Renal pelvis (tissue), 4 donors: ENCODE data around the gene GTF2IRD1. TPM values are rescaled to one million over a fixed set of nuclear protein-coding genes. Genes with fewer than 3 reads are reported as not detected.
"Not testable (repeated sequence)": the region's sequence is repeated elsewhere in the genome, so short reads cannot be mapped to it uniquely, and the experiment has no call there.

Experiments used
- DNase-seq: peaks from one replicate; pipeline ENCODE4 v3.0.0-alpha.2; 2013
- polyA plus RNA-seq, 3 donors: library from polyadenylated mRNA; unstranded; fragments of 120-200 nt; gene quantifications; one replicate each; pipeline ENCODE4 v1.2.1, GENCODE V29; 2013; ENCODE audit not compliant: insufficient read length in 3 of 3

The GTF2IRD1 gene
- polyA plus RNA-seq, 3 donors: 51.5 to 56.0 (median 55.9) TPM

DNA sequence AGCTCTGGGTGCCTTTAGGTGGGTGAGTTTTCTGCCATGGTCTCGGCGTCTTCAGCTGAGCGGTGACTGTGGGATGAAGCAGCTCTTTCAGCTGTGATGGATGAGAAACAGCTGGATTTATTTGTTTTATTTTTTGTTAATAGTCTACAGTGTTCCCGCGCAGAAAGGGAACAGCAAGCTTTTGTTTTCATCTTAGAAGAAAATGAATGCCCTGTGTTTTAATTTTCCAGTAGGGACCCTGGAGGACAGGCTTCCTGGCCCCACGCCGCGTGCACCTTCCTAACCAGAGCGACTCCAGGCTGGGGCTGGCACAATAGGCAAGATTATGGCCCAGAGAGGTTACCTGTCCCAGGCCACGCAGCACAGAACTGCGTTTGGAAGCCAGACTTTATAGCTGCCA is 57.6 kb downstream of the GTF2IRD1 start:
- DNase-seq: no peak

DNA sequence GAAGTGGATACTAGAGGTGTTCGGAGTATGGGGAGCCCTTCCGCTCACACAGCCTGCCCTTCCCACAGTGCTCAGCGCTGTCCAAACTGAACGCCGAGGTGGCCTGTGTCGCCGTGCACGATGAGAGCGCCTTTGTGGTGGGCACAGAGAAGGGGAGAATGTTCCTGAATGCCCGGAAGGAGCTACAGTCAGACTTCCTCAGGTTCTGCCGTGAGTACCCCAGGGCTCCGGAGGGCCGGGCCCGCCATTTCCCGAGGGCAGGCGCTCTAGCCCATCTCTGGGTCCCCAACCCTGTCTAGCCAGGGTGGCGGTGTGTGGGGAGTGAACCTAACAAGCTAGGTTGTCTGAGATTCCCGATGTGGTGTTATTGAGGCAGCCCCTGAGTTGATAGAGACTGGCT is 59.1 kb downstream of the GTF2IRD1 start:
- DNase-seq: no peak

DNA sequence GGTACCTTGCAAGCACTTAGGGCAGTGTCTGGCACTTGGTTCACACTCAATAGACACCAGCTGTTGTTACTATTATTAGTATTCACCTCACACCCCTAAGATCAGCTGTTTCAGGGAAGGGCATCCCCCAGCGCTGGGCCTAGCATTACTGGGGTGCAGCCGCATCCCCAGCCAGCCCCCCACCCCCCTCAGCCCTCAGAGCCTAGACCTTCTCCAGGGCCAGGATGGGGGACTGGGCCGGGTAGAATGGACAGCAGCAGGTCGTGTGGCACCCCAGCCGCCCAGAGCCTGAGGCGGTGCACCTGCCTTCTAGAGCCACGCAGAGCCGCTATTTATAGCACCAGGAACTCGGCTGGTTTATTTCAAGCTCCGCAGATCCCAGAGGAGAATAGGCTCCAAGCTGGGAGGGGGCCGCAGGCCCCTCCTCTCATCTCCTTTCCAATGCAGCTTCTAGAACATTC is 60.5 kb downstream of the GTF2IRD1 start:
- no peak for DNase-seq

DNA sequence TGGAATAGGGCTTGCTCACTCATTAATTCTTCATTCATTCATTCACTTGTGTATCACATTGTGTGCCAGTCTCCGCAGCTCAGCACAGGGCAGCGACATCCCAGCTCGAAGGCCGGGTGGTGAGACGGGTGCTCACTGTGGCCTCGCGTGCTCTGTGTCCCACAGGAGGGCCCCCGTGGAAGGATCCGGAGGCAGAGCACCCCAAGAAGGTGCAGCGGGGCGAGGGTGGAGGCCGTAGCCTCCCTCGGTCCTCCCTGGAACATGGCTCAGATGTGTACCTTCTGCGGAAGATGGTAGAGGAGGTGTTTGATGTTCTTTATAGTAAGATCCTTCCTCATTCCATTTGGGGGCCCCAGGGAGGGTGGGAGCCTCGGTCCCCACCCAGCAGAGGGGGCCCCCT is 61.6 kb downstream of the GTF2IRD1 start:
- DNase-seq: no peak

DNA sequence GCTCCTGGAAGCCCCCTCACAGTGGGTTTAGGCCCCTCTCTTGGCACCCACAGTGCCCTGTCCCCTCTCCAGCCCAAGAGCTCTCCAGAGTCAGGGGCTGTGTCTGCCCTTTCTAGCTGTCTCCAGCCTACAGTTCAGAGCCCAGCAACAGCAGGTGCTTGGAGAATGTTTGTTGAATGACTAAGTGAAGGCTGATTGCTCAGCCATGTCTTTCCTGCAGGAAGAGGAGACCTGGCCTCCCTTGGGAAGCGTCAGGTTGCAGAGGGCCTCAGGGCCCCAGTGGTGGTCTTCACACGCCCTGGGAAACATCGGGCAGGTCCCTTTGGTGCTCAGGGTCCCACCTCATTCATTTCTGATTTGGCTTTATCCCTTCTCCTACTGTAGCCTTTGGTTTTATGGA is 62.5 kb downstream of the GTF2IRD1 start:
- DNase-seq: no peak

DNA sequence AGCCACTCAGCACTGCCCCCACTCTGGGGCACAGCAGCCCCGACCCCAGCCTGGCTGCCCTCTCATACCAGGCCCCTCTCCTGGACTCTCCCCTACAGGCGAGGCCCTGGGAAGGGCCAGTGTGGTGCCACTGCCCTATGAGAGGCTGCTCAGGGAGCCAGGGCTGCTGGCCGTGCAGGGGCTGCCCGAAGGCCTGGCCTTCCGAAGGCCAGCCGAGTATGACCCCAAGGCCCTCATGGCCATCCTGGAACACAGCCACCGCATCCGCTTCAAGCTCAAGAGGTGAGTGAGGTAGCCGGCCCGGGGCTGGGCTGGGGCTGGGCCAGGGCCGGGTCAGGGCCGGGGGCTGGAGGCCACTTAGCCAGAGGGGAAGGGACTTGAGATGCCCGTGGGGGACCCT is 64.3 kb downstream of the GTF2IRD1 start:
- no peak for DNase-seq

DNA sequence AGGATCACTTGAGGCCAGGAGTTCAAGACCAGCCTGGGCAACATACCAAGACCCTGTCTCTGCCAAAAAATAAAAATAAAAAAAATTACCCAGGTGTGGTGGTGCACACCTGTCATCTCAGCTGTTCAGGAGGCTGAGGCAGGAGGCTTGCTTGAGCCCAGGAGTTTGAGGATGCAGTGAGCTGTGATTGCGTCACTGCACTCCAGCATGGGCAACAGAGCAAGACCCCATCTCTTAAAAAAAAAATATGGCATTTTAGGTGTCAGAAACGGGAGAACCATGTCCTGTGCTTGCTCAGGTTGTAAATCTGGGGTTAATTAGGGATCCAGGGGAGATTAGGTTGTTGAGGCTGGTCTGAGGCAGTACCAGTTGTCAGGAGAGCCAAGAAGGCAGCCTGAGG is 64.9 kb downstream of the GTF2IRD1 start:
- no peak for DNase-seq

DNA sequence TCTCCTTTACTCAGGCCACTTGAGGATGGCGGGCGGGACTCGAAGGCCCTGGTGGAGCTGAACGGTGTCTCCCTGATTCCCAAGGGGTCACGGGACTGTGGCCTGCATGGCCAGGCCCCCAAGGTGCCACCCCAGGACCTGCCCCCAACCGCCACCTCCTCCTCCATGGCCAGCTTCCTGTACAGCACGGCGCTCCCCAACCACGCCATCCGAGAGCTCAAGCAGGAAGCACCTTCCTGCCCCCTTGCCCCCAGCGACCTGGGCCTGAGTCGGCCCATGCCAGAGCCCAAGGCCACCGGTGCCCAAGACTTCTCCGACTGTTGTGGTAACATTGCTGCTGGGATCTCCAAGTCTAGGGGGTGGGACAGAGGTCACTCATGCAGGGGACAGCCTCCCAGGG is 65.7 kb downstream of the GTF2IRD1 start:
- no peak for DNase-seq

DNA sequence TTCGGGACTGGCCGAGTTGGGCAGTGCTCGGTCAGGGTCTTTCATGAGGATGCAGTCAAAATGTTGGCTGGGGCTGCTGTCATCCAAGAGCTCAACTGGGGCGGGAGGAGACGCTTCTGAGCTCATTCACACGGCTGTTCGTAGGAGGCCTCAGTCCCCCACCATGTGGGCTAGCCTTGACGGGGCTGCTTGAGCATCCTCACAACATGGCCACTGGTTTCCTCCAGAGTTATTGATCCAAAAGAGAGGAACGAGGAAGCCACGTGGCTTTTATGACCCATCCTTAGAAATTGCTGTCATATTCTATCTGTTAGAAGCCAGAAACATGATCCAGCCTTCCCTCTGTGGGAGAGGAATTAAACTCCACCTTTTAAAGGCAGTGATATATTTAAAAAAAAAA is 68.1 kb downstream of the GTF2IRD1 start:
- no peak for DNase-seq

DNA sequence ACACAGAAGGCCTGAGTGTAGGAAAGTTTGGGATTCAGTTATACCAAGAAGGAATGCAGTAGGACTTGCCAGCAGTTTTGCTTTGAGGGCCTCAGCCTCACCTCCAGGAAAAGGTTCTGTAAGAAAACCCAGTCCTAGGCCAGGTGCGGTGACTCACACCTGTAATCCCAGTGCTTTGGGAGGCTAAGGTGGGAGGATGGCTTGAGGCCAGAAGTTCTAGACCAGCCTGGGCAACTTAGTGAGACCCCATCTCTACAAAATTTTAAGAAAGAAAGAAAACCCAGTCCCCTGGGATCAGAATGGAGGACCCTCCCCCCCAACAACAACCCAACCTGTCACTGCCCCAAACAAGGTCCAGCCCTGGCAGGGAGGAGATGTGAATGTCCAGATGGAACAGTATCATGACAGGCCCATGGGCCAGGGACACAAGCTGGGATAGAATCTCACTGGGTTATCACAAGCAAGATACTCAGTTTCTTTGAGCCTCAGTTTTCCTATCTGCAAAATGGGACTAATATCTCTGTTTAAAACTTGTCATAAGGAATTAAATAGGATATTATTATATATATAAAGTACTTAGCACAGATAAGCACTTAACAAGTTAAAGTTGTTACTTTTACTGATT is 68.7 kb downstream of the GTF2IRD1 start:
- no peak for DNase-seq

DNA sequence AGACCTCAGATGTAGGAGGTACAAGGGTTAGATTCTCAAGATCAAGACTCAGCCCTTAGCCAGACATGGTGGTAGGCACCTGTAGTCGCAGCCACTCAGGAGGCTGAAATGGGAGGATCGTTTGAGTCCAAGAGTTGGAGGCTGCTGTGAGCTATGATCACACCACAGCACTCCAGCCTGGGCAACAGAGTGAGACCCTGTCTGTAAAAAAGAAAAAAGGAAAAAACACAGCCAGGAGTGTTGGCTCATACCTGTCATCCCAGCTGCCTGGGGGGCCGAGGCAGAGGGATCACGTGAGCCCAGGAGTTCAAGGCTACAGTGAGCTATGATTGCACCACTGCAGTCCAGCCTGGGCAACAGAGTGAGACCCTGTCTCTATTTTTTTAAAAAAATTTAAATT is 69.3 kb downstream of the GTF2IRD1 start:
- no peak for DNase-seq

DNA sequence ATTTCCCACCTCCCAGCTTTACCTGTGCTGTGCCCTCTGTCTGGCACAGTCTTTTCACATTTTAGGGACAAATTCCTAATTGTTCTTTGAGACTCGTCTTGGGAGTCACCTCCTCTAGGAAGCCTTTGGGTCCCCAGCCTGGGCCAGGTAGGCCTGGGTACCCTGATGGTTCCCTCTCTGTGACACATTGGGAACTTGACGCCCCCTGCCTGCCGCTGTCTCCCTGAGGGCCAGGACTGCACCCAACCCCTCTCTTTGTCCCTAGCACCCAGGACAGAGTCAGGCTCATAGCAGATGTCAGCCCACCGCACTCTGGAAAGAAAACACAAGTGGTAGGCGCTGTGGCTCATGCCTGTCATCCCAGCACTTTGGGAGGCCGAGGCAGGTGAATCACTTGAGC is 71.4 kb downstream of the GTF2IRD1 start:
- DNase-seq: no peak

DNA sequence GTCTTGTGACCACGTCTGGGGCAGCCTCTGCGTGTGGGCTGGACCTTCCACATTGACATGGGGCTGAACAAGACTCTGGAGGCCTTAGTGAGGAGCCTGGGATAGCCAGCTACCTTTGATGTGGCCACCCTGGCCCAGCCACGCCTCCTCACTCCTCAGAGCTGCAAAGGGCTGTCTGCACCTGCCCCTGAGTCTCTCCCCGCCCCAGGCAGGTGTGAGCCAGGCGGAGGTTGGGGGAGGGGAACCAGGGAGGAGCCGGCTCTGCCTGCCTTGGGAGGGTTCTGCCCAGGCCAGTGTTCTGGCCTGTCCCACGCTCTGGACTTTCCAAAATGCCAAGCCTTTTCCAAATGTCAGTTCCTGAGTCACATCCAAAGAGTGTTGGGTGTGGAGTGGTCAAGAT is 72.2 kb downstream of the GTF2IRD1 start:
- DNase-seq: no peak

DNA sequence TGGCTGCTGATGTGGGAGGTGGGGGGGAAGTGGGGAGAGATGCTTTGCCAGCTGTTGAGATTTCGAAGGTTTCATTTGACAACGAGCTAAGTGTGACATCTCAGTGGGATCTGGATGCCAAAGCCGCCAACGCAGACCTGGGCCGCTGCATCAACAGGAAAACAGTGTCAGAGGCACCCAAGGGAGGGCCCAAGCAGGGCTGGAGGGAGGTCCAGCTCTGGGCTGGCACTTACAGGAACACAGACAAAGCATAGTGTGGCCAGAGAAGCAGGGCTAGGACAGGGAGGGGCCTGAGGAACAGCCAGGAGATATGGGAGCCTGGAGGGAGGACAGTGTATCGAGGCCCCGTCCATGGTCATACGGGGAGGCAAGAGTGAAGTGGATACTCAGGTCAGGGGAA is 73.1 kb downstream of the GTF2IRD1 start:
- no peak for DNase-seq

DNA sequence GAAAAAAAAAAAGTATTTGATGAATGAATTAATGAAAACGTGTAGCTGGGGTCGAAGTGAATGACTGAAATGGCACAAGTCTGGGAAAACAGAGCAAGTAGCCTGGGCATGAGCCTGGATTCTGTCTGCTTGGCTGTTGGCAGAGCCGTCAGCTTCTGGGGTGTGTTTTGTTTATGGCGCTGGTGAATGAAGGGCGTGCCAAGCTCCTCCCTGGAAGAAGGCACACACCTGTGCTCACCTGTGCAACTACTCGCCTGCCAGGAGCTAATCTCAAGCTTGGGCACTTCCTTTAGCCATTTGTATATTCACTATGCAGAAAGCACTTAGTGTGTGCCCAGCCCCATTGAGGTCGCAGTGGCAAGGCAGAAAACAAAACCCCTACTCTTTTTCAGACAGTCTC is 74.1 kb downstream of the GTF2IRD1 start:
- DNase-seq: no peak

DNA sequence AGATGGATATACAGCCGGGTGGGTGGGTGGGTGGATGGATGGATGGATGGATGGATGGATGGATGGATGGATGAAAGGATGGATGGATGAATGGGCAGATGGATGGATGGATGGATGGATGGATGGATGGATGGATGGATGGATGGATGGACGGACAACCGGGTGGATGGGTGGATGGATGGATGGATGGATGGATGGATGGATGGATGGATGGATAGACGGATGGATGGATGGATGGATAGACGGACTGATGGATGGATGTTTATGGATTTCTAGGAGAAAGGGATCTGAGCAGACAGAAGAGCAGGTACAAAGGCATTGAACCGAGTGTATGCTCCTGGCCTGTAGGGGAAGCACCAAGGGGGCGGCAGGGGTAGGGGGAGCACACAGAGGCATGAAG is 75.1 kb downstream of the GTF2IRD1 start:
- DNase-seq: not testable (repeated sequence)

DNA sequence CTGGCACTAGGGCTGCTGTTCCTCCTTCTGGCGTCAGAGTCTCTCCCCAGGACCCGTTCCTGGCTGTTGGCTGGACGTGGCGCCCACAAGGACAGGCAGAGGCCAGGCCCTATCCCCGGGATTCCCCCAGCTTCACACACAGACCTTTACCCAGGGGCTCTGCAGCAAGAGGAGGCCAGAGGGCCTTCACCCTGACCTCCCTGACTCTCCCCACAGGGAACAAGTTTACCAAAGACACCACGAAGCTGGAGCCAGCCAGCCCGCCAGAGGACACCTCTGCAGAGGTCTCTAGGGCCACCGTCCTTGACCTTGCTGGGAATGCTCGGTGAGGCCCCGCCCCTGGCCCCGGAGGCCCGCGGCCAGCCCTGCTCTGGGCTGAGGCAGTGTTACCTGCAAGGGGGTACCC is 82.2 kb downstream of the GTF2IRD1 start:
- DNase-seq: no peak

DNA sequence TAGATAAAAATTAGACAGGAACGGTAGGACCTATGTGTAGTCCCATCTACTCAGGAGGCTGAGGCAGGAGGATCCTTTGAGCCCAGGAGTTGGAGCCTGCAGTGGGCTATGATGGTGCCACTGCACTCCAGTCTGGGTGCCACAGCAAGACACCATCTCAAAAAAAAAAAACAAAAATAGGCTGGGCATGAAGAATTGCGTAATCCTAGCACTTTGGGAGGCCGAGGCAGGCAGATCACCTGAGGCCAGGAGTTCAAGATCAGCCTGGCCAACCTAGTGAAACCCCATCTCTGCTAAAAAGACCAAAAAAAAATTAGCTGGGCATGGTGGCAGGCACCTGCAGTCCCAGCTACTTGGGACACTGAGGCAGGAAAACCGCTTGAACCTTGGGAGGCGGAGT is 88.2 kb downstream of the GTF2IRD1 start:
- DNase-seq: not testable (repeated sequence)

DNA sequence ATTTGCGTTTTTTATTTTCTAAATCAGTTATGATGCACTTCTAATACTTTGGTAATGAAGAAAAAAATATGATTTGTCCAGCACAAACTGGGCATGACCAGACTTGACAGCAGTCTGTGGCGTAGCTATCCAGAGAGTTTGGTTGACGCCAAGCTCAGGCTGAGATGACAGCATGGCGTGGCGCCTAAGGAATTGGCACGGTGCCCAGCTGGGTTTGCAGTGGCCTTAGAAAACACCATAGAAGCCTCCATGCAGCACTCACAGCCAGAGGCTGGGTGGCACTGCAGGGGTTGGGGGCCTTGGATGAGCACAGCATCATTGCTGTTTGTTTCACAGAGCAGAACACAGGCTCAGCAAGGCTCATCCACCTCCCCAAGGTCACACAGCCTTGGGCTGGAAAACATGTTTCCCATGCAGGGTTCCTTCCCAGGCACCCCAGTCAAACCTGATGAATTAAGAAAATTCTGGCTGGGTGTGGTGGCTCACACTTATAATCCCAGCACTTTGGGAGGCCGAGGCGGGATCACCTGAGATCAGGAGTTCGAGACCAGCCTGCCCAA is 88.9 kb downstream of the GTF2IRD1 start:
- no peak for DNase-seq

DNA sequence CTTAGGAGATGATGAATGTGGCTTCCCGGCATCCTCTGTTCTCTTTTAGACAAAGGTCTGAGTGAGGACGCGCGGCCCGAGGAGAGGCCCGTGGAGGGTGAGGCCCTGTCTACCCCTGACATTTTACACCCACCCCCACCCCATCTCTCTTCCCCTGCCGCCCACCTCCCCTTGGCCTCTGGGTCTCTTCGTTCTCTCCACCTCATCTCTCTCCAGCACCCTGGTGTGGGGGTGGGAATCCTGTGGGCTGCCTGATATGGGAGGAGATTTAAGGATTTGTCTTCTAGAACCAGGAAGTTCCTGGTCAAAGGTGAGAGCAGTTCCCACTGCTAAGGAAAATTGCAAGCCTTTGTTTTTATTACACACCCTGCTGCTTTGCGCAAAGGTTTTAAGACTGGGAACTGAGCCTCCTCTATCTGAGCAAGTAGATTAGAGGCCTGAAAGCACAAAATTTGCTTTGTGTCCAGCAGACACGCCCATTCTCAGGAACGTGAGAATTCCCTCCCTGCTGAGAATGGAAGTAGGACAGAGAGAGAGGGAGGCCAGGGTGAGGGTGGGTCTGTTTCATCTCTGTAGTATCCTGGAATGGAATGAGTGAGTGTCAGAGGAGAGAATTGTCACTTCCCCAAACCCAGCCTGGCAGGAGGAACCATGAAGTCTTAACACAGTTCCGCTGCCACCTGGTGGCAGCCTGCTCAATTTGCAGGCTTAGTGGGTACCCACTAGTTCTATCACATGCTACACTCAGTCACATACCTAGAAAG is 91.2 kb downstream of the GTF2IRD1 start:
- DNase-seq: no peak

DNA sequence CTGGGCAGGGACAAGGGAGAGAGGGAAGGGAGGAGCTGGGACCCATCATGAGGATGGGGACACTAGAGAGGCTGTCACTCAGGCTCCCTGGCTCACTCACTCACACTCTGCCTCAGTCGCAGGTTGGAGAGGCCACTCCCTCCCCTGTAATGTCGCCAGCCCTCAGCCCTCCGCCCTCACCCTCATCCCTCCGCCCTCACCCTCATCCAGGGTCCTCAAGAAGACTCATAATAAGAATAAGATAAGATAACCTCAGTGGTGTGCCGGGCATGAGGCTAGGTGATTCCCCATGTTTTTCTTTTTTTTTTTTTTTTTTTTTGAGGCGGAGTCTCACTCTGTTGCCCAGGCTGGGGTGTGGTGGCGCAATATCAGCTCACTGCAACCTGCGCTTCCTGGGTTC is 92.2 kb downstream of the GTF2IRD1 start:
- no peak for DNase-seq

DNA sequence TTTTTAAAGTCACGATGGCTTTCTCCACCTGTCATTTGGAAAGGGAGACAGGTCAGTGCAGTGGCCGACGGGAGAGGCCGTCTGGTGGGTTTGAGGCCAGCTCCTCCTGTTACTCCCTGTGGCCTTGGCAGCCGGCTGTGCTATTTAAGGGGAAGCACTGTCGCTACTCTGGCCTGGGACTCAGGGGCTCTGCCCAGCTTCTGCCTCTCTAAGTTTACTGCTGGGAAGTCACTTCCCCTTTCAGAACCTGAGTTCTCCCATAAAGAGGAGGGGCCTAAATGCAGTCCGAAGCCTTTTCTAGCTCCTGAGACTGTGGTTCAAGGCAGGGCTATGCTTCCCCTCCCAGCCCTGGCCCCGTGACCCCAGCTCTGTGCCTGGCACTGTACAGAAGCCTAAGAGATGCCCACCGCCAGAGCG is 99.9 kb downstream of the GTF2IRD1 start:
- DNase-seq: not testable (repeated sequence)

DNA sequence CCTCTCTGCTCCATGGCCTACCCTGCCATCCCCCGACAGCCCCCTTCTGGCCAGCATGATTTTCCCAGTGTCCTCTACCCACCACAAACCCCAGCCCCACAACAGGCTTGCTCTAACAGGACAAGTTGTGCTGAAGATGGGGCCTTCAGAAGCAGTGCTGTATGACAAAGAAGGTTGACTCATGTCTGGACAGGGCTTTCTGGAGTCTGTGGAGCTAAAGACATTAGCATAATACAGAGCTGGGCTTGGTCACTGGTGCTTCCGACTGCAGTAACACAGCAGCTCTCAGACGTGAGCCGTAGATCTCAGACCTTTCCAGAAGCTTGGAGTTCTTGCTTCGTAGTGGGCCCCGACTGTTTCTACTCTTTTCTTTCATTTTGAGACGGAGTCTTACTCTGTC is 100.5 kb downstream of the GTF2IRD1 start:
- no peak for DNase-seq
